ENCODE measurements around the gene ALMS1. TPM values are rescaled to one million over a fixed set of nuclear protein-coding genes. Genes with fewer than 3 reads are reported as not detected.
"Not testable (repeated sequence)": the region's sequence is repeated elsewhere in the genome, so short reads cannot be mapped to it uniquely, and the experiment has no call there.

Gene ALMS1
- total and polyA plus RNA-seq, 7 donors, result 3.7 to 8.2 (median 6.0) TPM

DNA sequence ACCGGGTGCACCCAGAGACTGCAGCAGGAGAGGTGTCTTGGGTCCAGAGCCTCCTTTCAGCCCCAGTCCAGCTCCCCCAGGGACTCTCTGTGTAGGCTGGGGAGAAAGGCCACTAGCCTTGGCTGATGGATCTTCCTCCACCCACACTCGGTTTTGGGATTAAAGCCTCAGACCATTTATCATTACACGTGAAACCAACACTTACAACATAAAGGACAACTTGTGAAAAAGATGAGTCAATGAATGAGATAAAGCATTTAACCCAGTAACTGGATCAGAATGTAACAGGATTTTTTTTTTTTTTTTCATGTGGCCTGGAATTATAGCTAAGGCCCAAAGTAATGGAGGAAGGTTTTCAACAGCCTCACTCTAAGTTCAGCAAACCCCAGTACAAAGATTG is 224.5 kb downstream of the ALMS1 start:
- DNase-seq, result no peak
- WGBS, 3 donors, result 80 to 94% (median 88%) methylated on average over 3 of the region's 3 CpGs
- no peaks in the 10 kb centered on the region for H3K4me1 ChIP-seq
- no peak overlapping the region for H3K4me3 ChIP-seq
- ATAC-seq, result no peak
- intact Hi-C loops (cut with DNase I), result no loop called here
- H3K27me3 ChIP-seq (ENCODE audit: insufficient read depth in 3 of 3, low read length in 2 of 3), result no peaks in the 10 kb centered on the region
- H3K9me3 ChIP-seq, result no peaks in the 10 kb centered on the region
- TF ChIP-seq, protein P1, sequence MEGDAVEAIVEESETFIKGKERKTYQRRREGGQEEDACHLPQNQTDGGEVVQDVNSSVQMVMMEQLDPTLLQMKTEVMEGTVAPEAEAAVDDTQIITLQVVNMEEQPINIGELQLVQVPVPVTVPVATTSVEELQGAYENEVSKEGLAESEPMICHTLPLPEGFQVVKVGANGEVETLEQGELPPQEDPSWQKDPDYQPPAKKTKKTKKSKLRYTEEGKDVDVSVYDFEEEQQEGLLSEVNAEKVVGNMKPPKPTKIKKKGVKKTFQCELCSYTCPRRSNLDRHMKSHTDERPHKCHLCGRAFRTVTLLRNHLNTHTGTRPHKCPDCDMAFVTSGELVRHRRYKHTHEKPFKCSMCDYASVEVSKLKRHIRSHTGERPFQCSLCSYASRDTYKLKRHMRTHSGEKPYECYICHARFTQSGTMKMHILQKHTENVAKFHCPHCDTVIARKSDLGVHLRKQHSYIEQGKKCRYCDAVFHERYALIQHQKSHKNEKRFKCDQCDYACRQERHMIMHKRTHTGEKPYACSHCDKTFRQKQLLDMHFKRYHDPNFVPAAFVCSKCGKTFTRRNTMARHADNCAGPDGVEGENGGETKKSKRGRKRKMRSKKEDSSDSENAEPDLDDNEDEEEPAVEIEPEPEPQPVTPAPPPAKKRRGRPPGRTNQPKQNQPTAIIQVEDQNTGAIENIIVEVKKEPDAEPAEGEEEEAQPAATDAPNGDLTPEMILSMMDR (IDR thresholded peaks at IDR 0.05), result no peak
- peaks cover 0 to 5% of the 10 kb centered on the region in 2 donors for H3K36me3 ChIP-seq (ENCODE audit: insufficient read depth in 1 of 2, low read depth in 1 of 2)
- no peak overlapping the region for H3K27ac ChIP-seq

DNA sequence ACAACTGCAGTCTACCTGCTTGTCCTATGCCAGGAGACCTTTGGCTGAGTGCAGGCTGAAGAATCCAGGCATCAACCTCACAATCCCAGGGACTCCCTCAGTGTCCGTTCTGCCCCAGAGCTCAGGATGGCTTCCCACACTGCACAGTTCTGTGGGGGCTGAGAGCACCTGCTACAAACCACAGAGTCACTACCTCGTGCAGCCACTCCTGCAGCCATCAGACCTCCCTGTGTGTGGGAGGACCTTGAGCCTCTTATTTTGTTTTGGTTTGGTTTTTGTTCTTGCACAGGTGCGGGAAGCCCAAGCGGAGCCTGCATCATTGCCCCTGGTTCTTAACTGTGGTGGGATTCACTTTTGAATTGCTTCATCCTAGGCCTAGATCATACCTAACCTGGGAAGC is 225.6 kb downstream of the ALMS1 start:
- peaks cover 0 to 5% of the 10 kb centered on the region in 2 donors for H3K36me3 ChIP-seq (ENCODE audit: insufficient read depth in 1 of 2, low read depth in 1 of 2)
- intact Hi-C loops (cut with DNase I), result no loop called here
- H3K4me3 ChIP-seq, result no peak overlapping the region
- no peaks in the 10 kb centered on the region for H3K9me3 ChIP-seq
- 66 to 88% (median 73%) methylated on average over 4 of the region's 4 CpGs for WGBS, 3 donors
- H3K27ac ChIP-seq, result no peak overlapping the region
- no peak for DNase-seq
- H3K27me3 ChIP-seq (ENCODE audit: insufficient read depth in 3 of 3, low read length in 2 of 3), result no peaks in the 10 kb centered on the region
- TF ChIP-seq, protein P1 (IDR thresholded peaks at IDR 0.05), result no peak
- ATAC-seq, result no peak
- H3K4me1 ChIP-seq, result no peaks in the 10 kb centered on the region

DNA sequence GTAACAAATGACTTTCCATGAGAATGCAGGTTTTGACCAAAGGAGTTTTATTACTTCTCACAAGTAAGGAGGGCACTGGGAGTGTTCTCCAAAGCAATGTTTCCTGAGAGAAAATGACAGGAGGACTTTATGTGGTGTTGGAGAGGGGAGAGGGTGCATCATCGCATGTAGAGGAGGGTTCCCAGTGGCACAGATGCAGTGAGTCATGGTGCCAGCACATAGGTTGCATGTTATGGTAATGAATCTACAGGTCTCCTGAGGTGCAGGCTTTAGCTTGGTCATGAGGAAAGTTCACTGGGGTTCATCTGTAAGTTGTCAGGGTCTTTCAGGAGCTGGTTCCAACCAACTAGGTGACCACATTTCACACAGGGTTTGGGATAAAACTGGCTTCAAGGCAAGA is 226.2 kb downstream of the ALMS1 start:
- DNase-seq, result no peak
- ATAC-seq, result no peak
- no peak overlapping the region for H3K4me3 ChIP-seq
- WGBS, 3 donors, result 95 to 100% (median 97%) methylated on average over 1 of the region's 1 CpG
- no peaks in the 10 kb centered on the region for H3K27me3 ChIP-seq (ENCODE audit: insufficient read depth in 3 of 3, low read length in 2 of 3)
- H3K9me3 ChIP-seq, result no peaks in the 10 kb centered on the region
- peaks cover 0 to 5% of the 10 kb centered on the region in 2 donors for H3K36me3 ChIP-seq (ENCODE audit: insufficient read depth in 1 of 2, low read depth in 1 of 2)
- H3K4me1 ChIP-seq, result no peaks in the 10 kb centered on the region
- intact Hi-C loops (cut with DNase I), result no loop called here
- TF ChIP-seq, protein P1 (IDR thresholded peaks at IDR 0.05), result no peak
- no peak overlapping the region for H3K27ac ChIP-seq

DNA sequence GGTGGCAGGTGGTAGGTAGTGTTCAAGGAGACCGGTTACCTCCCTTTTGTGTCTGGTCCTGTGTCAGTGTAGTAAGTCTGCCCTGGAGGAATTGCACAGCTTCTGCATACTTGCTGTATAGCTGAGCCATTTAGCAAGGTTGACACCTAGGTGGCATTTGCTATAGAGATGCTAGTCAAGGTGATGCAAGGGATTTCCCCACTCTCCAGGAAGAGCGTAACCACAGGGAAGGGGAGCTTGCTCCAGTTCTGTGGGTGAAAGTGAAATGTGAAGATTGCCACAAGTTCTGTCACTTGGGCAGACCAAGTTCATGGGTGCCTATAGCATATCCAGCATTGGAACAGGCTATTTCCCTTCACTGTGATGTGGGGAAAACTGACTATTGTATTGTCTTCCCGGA is 228.5 kb downstream of the ALMS1 start:
- H3K27me3 ChIP-seq (ENCODE audit: insufficient read depth in 3 of 3, low read length in 2 of 3), result no peaks in the 10 kb centered on the region
- H3K27ac ChIP-seq, result no peak overlapping the region
- TF ChIP-seq, protein P1 (IDR thresholded peaks at IDR 0.05), result no peak
- DNase-seq (no peak), ATAC-seq (no peak)
- no peaks in the 10 kb centered on the region for H3K4me1 ChIP-seq
- no peaks in the 10 kb centered on the region for H3K36me3 ChIP-seq (ENCODE audit: insufficient read depth in 1 of 2, low read depth in 1 of 2)
- intact Hi-C loops (cut with DNase I), result no loop called here
- H3K4me3 ChIP-seq, result no peak overlapping the region
- WGBS, 3 donors, result 91 to 95% (median 95%) methylated on average over 3 of the region's 3 CpGs
- H3K9me3 ChIP-seq, result no peaks in the 10 kb centered on the region

DNA sequence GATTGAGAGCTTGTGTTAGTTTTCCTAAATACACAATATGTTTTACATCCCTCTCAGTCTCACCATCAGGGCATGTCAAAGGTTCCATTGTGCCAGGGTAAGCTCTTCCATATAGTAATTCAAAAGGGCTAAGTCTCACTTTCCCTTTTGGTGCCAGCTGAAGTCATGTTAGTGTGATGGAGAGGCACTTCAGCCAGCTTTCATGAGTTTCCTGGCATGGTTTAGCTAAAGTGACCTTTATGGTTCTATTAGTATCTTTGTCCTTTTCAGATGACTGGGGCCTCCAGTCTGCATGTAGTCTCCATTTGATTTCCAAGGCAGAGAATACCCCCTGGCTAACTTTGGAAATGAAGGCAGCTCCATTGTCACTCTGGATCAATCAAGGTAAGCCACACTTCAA is 229.4 kb downstream of the ALMS1 start:
- Histone ChIP-seq H3K27ac (no peak overlapping the region), H3K4me3 (no peak overlapping the region), H3K9me3 (no peaks in the 10 kb centered on the region), H3K36me3 (ENCODE audit: insufficient read depth in 1 of 2, low read depth in 1 of 2) (no peaks in the 10 kb centered on the region), H3K27me3 (ENCODE audit: insufficient read depth in 3 of 3, low read length in 2 of 3) (no peaks in the 10 kb centered on the region), H3K4me1 (no peaks in the 10 kb centered on the region)
- DNase-seq (no peak), ATAC-seq (no peak)
- TF ChIP-seq, protein P1 (IDR thresholded peaks at IDR 0.05), result no peak
- intact Hi-C loops (cut with DNase I), result no loop called here

DNA sequence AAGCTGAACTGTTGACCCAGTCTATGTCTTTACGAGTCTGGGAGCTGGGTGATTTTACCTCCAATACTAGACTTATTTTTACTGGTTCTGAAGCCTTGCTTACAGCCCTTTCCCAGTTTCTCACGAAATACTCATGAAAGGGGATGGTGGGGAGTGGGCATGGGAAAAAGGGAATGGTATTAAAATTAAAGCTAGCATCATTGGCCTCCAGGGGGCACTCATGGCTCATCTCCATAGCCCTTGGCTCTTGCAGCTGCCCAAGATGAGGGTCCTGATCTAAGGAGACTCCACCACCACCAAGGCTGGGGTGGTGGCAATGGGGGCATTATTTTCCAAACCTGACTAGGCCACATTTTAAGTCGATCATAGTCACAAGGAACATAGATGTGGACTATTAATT is 234.3 kb downstream of the ALMS1 start:
- DNase-seq; H3K9me3 ChIP-seq; ATAC-seq; H3K4me3 ChIP-seq; H3K4me1 ChIP-seq; H3K36me3 ChIP-seq (ENCODE audit: insufficient read depth in 1 of 2, low read depth in 1 of 2); H3K27ac ChIP-seq; H3K27me3 ChIP-seq (ENCODE audit: insufficient read depth in 3 of 3, low read length in 2 of 3); intact Hi-C loops (cut with DNase I): not testable (repeated sequence)
- 69 to 76% (median 73%) methylated on average over 3 of the region's 3 CpGs for WGBS, 3 donors

DNA sequence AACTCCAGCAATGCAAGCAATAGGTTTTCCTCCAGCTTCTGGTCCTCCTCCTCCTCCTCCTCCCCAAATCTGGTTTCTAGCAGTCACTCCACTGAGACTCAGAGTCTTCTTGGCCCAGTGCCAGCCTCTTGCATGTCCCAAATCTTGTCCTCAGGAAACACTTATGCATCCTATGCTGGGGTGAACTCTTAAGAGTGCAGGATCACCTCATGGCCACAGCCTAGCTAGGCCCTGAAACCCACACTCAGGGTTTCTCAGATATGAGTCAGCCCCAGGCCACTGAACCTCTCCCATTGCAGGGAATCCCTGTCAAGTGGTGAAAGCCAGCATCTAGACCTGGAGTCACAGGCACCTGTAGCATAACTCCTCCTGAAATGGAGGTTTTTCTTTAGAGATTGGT is 238.4 kb downstream of the ALMS1 start:
- ATAC-seq; intact Hi-C loops (cut with DNase I): not testable (repeated sequence)

More for the DNA sequence above, 238.4 kb downstream of the ALMS1 start:
- not testable (repeated sequence) for H3K4me1 ChIP-seq; H3K36me3 ChIP-seq (ENCODE audit: insufficient read depth in 1 of 2, low read depth in 1 of 2); H3K9me3 ChIP-seq; H3K27ac ChIP-seq; H3K27me3 ChIP-seq (ENCODE audit: insufficient read depth in 3 of 3, low read length in 2 of 3); H3K4me3 ChIP-seq; DNase-seq
